Measurements from ENCODE around the gene TENT4A.

DNA sequence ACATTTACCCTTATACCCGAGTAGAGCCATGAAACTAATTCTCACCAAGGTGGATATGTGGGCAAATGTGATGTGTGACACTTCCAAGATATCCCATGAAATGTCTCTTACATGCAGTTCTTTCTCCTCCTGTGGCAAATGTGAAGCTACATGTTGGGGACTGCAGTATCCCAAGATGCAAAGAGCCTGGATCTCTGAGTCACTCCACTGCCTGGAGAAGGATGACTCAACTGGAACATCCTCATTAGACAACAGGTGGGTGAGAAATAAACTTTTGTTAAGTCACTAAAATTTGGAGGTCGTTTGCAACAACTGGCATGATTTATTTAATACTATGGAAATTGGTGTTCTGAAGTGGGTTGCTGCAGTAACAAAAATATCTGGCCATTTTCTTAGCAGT lies 36.5 kb upstream of the TENT4A start:
- TF ChIP-seq CTCF (IDR thresholded peaks at IDR 0.05): no peak
- TF ChIP-seq POLR2A (IDR thresholded peaks at IDR 0.05): no peak

All from right lobe of liver (tissue), 4 donors.